HFFc6 (cell line): ENCODE data around the gene TMEM171. TPM values are rescaled to one million over a fixed set of nuclear protein-coding genes. Genes with fewer than 3 reads are reported as not detected.

Source experiments
- DNase-seq: peaks from one replicate; pipeline ENCODE4 v3.0.0-alpha.2; 2018
- H3K27ac Mint-ChIP-seq: 2 replicates; pipeline ENCODE4 v1.8.0; 2020; ENCODE audit warnings: mild to moderate bottlenecking, mixed read lengths
- H3K27me3 Mint-ChIP-seq: 2 replicates; pipeline ENCODE4 v1.8.0; 2021; ENCODE audit warnings: mild to moderate bottlenecking, moderate library complexity, mixed read lengths; ENCODE audit not compliant: insufficient read depth
- H3K36me3 Mint-ChIP-seq: 2 replicates; pipeline ENCODE4 v1.8.0; 2021; ENCODE audit warnings: low read depth, mixed read lengths
- H3K4me1 Mint-ChIP-seq: 2 replicates; pipeline ENCODE4 v1.8.0; 2020; ENCODE audit warnings: low read depth, mixed read lengths
- H3K4me3 Mint-ChIP-seq: 2 replicates; pipeline ENCODE4 v1.8.0; 2020; ENCODE audit warnings: mild to moderate bottlenecking, moderate library complexity, mixed read lengths
- H3K9me3 Mint-ChIP-seq: 2 replicates; pipeline ENCODE4 v1.8.0; 2020; ENCODE audit warnings: mild to moderate bottlenecking, mixed read lengths
- CTCF ChIP-seq: fragments of 200-600 bp; sonication (generic); IDR thresholded peaks from 2 replicates; pipeline ENCODE4 v1.5.0; 2021; ENCODE audit warnings: antibody characterized with exemption, mild to moderate bottlenecking
- total RNA-seq, 6 experiments: library from RNA; stranded (reverse); fragmentation: NEBNext Ultra II Directional; extraction: Animal tissue kit (Norgen Biotek cat#: 25700); gene quantifications; 2 replicates in 1 of 6; 3 replicates in 5 of 6; pipeline ENCODE4 v1.2.3, GENCODE V29; 2021

Gene TMEM171
- total RNA-seq, 6 experiments from 2014 or later, result 1.1 to 2.1 (median 1.4) TPM

- Mint-ChIP-seq H3K9me3 (no peaks in the 10 kb centered on the region), H3K4me1 (peaks cover 53% of the 10 kb centered on the region), H3K27ac (no peak overlapping the region), H3K27me3 (no peaks in the 10 kb centered on the region; the same call in none of the 2 replicates), H3K4me3 (peak overlapping the region; percentile 75), H3K36me3 (no peaks in the 10 kb centered on the region)
- no peak for DNase-seq
- TF ChIP-seq CTCF, result no peak
These were observed 771 bp upstream of the TMEM171 start for GRCh38 chr5:73119451-73120157.

GRCh38 chr5:73121119-73121463 lies 716 bp downstream of the TMEM171 start:
- TF ChIP-seq CTCF, result no peak
- Mint-ChIP-seq H3K27me3 (no peaks in the 10 kb centered on the region; the same call in none of the 2 replicates), H3K4me3 (peak overlapping the region; percentile 78), H3K36me3 (no peaks in the 10 kb centered on the region), H3K27ac (no peak overlapping the region), H3K4me1 (peaks cover 38% of the 10 kb centered on the region), H3K9me3 (no peaks in the 10 kb centered on the region)
- no peak for DNase-seq

GRCh38 chr5:73122875-73123810 lies 2.8 kb downstream of the TMEM171 start:
- H3K9me3 Mint-ChIP-seq, result no peaks in the 10 kb centered on the region
- no peak overlapping the region for H3K4me3 Mint-ChIP-seq
- no peak for TF ChIP-seq CTCF
- DNase-seq, result no peak
- peaks cover 25% of the 10 kb centered on the region for H3K4me1 Mint-ChIP-seq
- H3K27ac Mint-ChIP-seq, result no peak overlapping the region
- H3K36me3 Mint-ChIP-seq, result no peaks in the 10 kb centered on the region
- no peaks in the 10 kb centered on the region; the same call in none of the 2 replicates for H3K27me3 Mint-ChIP-seq

- Mint-ChIP-seq H3K4me1 (peaks cover 25% of the 10 kb centered on the region), H3K36me3 (no peaks in the 10 kb centered on the region), H3K4me3 (no peak overlapping the region), H3K9me3 (no peaks in the 10 kb centered on the region), H3K27me3 (peaks cover 5% of the 10 kb centered on the region), H3K27ac (no peak overlapping the region)
- no peak for TF ChIP-seq CTCF
- DNase-seq, result no peak
These were observed 4.9 kb downstream of the TMEM171 start for GRCh38 chr5:73125289-73125688.

- Mint-ChIP-seq H3K4me1 (peaks cover 18% of the 10 kb centered on the region), H3K4me3 (no peak overlapping the region), H3K9me3 (no peaks in the 10 kb centered on the region), H3K36me3 (no peaks in the 10 kb centered on the region), H3K27me3 (peaks cover 5% of the 10 kb centered on the region), H3K27ac (no peak overlapping the region)
- no peak for DNase-seq
- no peak for TF ChIP-seq CTCF
These were observed 6.0 kb downstream of the TMEM171 start for GRCh38 chr5:73126381-73126780.
